ENCODE measurements around the gene CTNND2.

The CTNND2 gene

DNA sequence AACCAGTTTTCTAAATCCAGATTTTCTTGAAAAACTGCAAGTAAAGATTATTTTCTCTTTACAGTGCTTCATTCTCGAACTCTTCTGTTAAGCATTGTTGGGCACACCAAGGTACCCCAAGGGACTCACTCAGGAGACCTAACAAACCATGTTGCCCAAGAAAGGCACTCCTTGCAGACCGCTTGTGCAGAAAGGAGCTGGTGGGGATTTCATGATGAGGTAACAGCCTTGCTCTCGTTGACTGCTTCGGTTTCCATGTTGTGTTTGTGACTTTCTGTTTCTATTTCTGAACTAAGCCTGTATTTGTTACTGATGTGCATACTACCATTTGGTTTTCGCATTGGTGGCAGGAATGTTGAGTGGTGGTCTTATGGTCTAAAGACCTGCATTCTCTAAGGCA is 876.6 kb downstream of the CTNND2 start:
- Histone ChIP-seq H3K27me3 (ENCODE audit: insufficient read depth, insufficient read length) (no peaks in the 10 kb centered on the region), H3K36me3 (ENCODE audit: insufficient read depth, insufficient read length, low read length) (no peaks in the 10 kb centered on the region), H3K9me3 (ENCODE audit: insufficient read depth, low read length) (peaks cover 18% of the 10 kb centered on the region), H3K4me1 (ENCODE audit: insufficient read depth, insufficient read length) (no peaks in the 10 kb centered on the region), H3K9ac (ENCODE audit: insufficient read length, low read depth) (no peak overlapping the region), H3K4me3 (ENCODE audit: insufficient read length, low read depth) (no peak overlapping the region)
- no peak for TF ChIP-seq SUZ12 (IDR thresholded peaks at IDR 0.05; ENCODE audit: extremely low read depth, insufficient read depth, insufficient read length)
- no peak for TF ChIP-seq YY1 (IDR thresholded peaks at IDR 0.05; ENCODE audit: insufficient read depth, insufficient read length)
- TF ChIP-seq ZNF274 (IDR thresholded peaks at IDR 0.05; ENCODE audit: low read depth, low read length): no peak
- DNase-seq (ENCODE audit: low read depth, low spot score): no peak

DNA sequence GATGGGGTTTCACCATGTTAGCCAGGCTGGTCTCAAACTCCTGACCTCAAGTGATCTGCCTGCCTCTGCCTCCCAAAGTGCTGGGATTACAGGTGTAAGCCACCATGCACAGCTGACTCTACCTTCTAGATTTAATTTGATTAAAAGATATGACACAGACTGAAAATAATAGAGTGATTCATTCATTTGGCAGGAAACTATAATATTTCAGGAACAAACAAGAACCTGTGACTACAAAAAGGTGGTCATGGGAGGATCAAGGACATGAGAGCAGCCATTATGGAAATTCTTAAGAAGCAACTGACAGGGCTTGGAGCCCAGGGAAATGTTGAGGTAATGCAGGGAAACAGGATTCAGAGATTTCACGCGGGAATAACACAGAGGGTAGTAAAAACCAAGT is 877.7 kb downstream of the CTNND2 start:
- Histone ChIP-seq H3K36me3 (ENCODE audit: insufficient read depth, insufficient read length, low read length) (no peaks in the 10 kb centered on the region), H3K9ac (ENCODE audit: insufficient read length, low read depth) (no peak overlapping the region), H3K9me3 (ENCODE audit: insufficient read depth, low read length) (peaks cover 18% of the 10 kb centered on the region), H3K27me3 (ENCODE audit: insufficient read depth, insufficient read length) (no peaks in the 10 kb centered on the region), H3K4me3 (ENCODE audit: insufficient read length, low read depth) (no peak overlapping the region), H3K4me1 (ENCODE audit: insufficient read depth, insufficient read length) (no peaks in the 10 kb centered on the region)
- no peak for DNase-seq (ENCODE audit: low read depth, low spot score)
- TF ChIP-seq ZNF274 (IDR thresholded peaks at IDR 0.05; ENCODE audit: low read depth, low read length) (no peak), YY1 (IDR thresholded peaks at IDR 0.05; ENCODE audit: insufficient read depth, insufficient read length) (no peak), SUZ12 (IDR thresholded peaks at IDR 0.05; ENCODE audit: extremely low read depth, insufficient read depth, insufficient read length) (no peak)

DNA sequence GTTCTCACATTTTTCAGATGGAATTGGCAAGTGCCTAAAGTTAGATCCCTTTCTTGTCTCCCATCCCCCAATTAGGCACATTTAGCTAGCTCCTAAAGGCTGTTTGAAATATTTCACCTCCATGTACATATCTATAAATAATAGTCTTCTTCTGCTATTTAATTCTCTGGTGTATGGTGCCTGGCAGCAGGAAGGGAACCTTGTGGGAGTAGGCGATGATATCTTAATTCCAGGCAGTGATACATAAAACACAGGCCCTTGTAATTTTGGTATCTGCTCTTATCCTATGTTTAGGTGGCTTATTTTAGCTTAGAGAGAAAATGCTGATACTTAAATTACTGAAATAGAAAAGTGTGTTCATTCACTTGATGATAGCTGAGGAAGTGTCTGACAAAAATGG is 880.3 kb downstream of the CTNND2 start:
- TF ChIP-seq SUZ12 (IDR thresholded peaks at IDR 0.05; ENCODE audit: extremely low read depth, insufficient read depth, insufficient read length) (no peak), ZNF274 (IDR thresholded peaks at IDR 0.05; ENCODE audit: low read depth, low read length) (no peak), YY1 (IDR thresholded peaks at IDR 0.05; ENCODE audit: insufficient read depth, insufficient read length) (no peak)
- Histone ChIP-seq H3K4me1 (ENCODE audit: insufficient read depth, insufficient read length) (no peaks in the 10 kb centered on the region), H3K4me3 (ENCODE audit: insufficient read length, low read depth) (no peak overlapping the region), H3K9ac (ENCODE audit: insufficient read length, low read depth) (no peak overlapping the region), H3K9me3 (ENCODE audit: insufficient read depth, low read length) (no peaks in the 10 kb centered on the region), H3K27me3 (ENCODE audit: insufficient read depth, insufficient read length) (no peaks in the 10 kb centered on the region), H3K36me3 (ENCODE audit: insufficient read depth, insufficient read length, low read length) (no peaks in the 10 kb centered on the region)
- no peak for DNase-seq (ENCODE audit: low read depth, low spot score)

DNA sequence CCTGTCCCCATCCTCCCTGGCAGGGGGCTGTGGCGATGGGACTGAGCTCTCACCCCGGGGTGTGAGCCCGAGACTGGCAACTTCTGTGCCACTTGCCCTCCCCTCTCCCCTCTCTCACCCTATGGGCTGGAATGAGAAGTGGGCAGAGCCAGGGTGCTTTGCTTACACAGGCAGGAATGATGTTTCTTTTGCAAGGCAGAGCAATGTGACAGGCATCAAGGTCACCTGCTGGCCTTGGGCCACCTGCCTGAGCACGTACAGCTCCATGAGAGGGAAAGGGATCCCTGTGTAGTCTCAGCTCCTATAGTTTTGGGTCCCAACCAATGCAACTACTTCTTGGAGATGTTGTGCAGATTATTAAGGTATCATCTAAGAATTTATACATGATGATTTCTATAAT is 890.5 kb downstream of the CTNND2 start:
- no peak for DNase-seq (ENCODE audit: low read depth, low spot score)
- H3K9me3 ChIP-seq (ENCODE audit: insufficient read depth, low read length): no peaks in the 10 kb centered on the region
- H3K36me3 ChIP-seq (ENCODE audit: insufficient read depth, insufficient read length, low read length): no peaks in the 10 kb centered on the region
- H3K4me3 ChIP-seq (ENCODE audit: insufficient read length, low read depth): no peak overlapping the region
- no peaks in the 10 kb centered on the region for H3K4me1 ChIP-seq (ENCODE audit: insufficient read depth, insufficient read length)
- no peaks in the 10 kb centered on the region for H3K27me3 ChIP-seq (ENCODE audit: insufficient read depth, insufficient read length)
- no peak for TF ChIP-seq YY1 (IDR thresholded peaks at IDR 0.05; ENCODE audit: insufficient read depth, insufficient read length)
- no peak for TF ChIP-seq SUZ12 (IDR thresholded peaks at IDR 0.05; ENCODE audit: extremely low read depth, insufficient read depth, insufficient read length)
- TF ChIP-seq ZNF274 (IDR thresholded peaks at IDR 0.05; ENCODE audit: low read depth, low read length): no peak
- no peak overlapping the region for H3K9ac ChIP-seq (ENCODE audit: insufficient read length, low read depth)

DNA sequence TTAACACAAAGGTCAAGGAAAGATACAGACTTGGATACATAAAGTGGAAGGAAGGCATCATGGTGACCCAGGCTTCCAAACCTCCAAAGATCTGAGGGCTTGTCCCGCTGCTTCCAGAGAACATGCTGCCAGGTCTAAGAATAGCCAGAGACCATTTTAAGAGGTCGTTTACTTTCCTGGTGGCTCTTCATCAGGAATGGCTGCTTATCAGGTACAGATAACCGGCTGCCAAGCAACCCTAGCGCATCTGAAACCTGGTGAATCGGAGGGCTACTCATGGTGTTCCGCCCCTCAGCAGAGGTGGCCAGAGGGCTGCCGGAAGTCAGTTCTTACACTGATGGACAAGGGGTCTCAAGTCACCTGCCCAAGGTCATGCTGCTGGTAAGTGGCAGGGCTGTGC is 892.0 kb downstream of the CTNND2 start:
- Histone ChIP-seq H3K4me1 (ENCODE audit: insufficient read depth, insufficient read length) (no peaks in the 10 kb centered on the region), H3K4me3 (ENCODE audit: insufficient read length, low read depth) (no peak overlapping the region), H3K27me3 (ENCODE audit: insufficient read depth, insufficient read length) (no peaks in the 10 kb centered on the region), H3K9me3 (ENCODE audit: insufficient read depth, low read length) (no peaks in the 10 kb centered on the region; the same call in 1 of the 2 replicates), H3K36me3 (ENCODE audit: insufficient read depth, insufficient read length, low read length) (no peaks in the 10 kb centered on the region), H3K9ac (ENCODE audit: insufficient read length, low read depth) (no peak overlapping the region)
- DNase-seq (ENCODE audit: low read depth, low spot score): no peak
- TF ChIP-seq YY1 (IDR thresholded peaks at IDR 0.05; ENCODE audit: insufficient read depth, insufficient read length): no peak
- TF ChIP-seq SUZ12 (IDR thresholded peaks at IDR 0.05; ENCODE audit: extremely low read depth, insufficient read depth, insufficient read length): no peak
- no peak for TF ChIP-seq ZNF274 (IDR thresholded peaks at IDR 0.05; ENCODE audit: low read depth, low read length)

DNA sequence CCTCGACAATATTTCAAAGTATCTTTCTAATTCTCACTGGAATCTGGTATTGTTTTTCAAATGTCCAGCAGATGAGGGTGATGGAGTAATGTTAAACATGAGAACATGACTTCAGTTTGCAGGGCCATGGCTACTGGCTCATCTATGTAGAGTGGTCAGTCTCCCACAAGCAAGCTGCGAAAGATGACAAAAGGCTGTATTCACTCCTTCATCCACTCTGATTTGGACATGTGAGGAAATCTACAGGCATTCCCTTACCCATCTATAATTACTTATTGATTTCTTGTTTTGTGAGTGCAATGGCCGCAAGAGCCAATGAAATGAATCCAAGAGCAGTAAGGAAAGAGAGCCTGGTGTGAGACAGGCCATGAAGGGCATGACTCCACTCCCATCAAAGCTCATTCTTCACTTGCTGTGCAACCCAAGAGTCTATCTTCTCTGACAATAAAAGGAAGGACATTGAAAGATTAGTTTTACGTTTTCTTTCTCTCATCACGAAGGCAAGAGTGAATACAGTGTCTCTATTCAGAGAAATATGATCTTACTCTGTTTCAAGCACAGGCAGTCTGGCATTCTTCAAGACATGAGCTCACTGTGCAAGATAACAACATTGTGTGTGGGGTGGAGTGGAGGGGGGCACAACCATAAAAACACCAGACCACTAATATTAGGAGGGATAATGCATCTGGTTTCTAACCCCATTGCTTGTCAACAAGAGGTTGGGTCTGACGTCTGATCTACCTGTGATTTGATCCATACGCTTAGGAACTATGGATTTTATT is 893.6 kb downstream of the CTNND2 start:
- no peak overlapping the region for H3K4me3 ChIP-seq (ENCODE audit: insufficient read length, low read depth)
- no peaks in the 10 kb centered on the region for H3K36me3 ChIP-seq (ENCODE audit: insufficient read depth, insufficient read length, low read length)
- H3K9ac ChIP-seq (ENCODE audit: insufficient read length, low read depth): no peak overlapping the region
- H3K27me3 ChIP-seq (ENCODE audit: insufficient read depth, insufficient read length): no peaks in the 10 kb centered on the region
- DNase-seq (ENCODE audit: low read depth, low spot score): no peak
- no peaks in the 10 kb centered on the region for H3K4me1 ChIP-seq (ENCODE audit: insufficient read depth, insufficient read length)
- H3K9me3 ChIP-seq (ENCODE audit: insufficient read depth, low read length): no peaks in the 10 kb centered on the region; the same call in 1 of the 2 replicates
- TF ChIP-seq SUZ12 (IDR thresholded peaks at IDR 0.05; ENCODE audit: extremely low read depth, insufficient read depth, insufficient read length) (no peak), ZNF274 (IDR thresholded peaks at IDR 0.05; ENCODE audit: low read depth, low read length) (no peak), YY1 (IDR thresholded peaks at IDR 0.05; ENCODE audit: insufficient read depth, insufficient read length) (no peak)

DNA sequence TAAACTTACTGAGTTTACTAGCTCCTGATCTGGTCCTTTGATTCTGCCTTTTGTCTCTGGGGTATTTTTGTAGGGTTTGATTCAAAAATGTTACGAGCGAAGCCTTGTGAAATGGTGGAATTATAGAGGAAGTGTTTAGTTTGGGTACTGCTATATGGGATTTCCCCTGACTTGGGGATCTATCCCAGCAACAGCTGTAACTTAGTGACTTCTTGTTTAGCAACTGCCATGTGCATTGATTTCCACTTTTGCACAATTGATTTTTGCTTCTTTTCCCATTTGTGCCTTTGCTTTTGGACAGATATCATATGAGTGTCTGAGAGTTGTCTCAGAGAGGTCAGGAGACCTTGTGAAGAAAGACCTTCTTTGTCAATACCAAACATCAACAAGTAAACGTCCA is 894.7 kb downstream of the CTNND2 start:
- no peaks in the 10 kb centered on the region for H3K36me3 ChIP-seq (ENCODE audit: insufficient read depth, insufficient read length, low read length)
- H3K9me3 ChIP-seq (ENCODE audit: insufficient read depth, low read length): no peaks in the 10 kb centered on the region; the same call in 1 of the 2 replicates
- H3K9ac ChIP-seq (ENCODE audit: insufficient read length, low read depth): no peak overlapping the region
- H3K4me3 ChIP-seq (ENCODE audit: insufficient read length, low read depth): no peak overlapping the region
- no peak for DNase-seq (ENCODE audit: low read depth, low spot score)
- no peaks in the 10 kb centered on the region for H3K4me1 ChIP-seq (ENCODE audit: insufficient read depth, insufficient read length)
- TF ChIP-seq ZNF274 (IDR thresholded peaks at IDR 0.05; ENCODE audit: low read depth, low read length): no peak
- TF ChIP-seq YY1 (IDR thresholded peaks at IDR 0.05; ENCODE audit: insufficient read depth, insufficient read length): no peak
- no peak for TF ChIP-seq SUZ12 (IDR thresholded peaks at IDR 0.05; ENCODE audit: extremely low read depth, insufficient read depth, insufficient read length)
- H3K27me3 ChIP-seq (ENCODE audit: insufficient read depth, insufficient read length): no peaks in the 10 kb centered on the region
